ENCODE measurements around the gene S100A9.

S100A9 gene

DNA sequence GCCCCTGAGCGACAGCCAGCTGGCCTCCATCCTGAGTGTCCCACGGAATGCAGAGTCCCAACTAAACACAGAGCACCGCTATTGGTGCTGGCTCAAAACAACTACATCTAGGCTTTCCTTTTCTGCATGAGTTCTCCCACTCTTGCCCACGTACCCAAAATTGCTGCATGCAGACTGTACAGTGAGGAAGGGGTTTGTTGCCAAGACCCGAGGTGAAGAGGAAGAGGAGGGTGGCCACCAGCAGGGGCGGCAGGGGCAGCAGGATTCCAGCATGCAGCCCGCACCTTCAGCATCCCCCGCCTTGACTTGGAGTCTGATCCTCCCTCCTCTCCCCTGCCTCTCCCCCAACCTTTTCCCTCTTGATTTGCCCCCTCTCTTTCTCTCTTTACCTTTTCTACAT is 8.0 kb downstream of the S100A9 start:
- H3K4me2 ChIP-seq (ENCODE audit: low read length) = no peak overlapping the region
- no peak for TF ChIP-seq EZH2phosphoT487 (IDR thresholded peaks at IDR 0.05; ENCODE audit: borderline replicate concordance, low read length)
- TF ChIP-seq, protein P1, sequence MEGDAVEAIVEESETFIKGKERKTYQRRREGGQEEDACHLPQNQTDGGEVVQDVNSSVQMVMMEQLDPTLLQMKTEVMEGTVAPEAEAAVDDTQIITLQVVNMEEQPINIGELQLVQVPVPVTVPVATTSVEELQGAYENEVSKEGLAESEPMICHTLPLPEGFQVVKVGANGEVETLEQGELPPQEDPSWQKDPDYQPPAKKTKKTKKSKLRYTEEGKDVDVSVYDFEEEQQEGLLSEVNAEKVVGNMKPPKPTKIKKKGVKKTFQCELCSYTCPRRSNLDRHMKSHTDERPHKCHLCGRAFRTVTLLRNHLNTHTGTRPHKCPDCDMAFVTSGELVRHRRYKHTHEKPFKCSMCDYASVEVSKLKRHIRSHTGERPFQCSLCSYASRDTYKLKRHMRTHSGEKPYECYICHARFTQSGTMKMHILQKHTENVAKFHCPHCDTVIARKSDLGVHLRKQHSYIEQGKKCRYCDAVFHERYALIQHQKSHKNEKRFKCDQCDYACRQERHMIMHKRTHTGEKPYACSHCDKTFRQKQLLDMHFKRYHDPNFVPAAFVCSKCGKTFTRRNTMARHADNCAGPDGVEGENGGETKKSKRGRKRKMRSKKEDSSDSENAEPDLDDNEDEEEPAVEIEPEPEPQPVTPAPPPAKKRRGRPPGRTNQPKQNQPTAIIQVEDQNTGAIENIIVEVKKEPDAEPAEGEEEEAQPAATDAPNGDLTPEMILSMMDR (IDR thresholded peaks at IDR 0.05; ENCODE audit: low read depth, low read length, poor library complexity, severe bottlenecking) = no peak

DNA sequence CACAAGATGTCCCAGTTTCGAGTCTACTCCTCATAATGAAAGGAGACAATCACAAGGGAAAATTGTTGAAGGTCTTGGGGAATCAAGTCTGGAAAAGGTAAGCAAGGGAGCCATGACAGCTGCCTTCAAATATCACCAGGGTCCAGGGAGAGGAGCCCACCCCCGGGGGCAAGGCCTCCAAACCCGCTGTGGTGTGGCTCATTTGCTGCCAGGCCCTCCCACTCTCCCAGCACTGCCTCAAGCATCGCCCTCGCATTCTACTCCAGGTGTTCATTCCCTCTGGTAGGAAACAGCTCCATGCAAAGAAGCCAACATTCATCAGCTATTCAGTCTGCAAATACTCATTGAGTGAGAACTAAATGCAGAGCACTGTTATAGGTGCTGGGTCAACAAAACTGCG is 8.6 kb downstream of the S100A9 start:
- no peaks in the 10 kb centered on the region for H3K4me1 ChIP-seq (ENCODE audit: control insufficient read depth, low read length)
- H3K4me2 ChIP-seq (ENCODE audit: low read length) = no peak overlapping the region
- H4K20me1 ChIP-seq (ENCODE audit: control insufficient read depth, insufficient read depth, low read depth, low read length) = no peaks in the 10 kb centered on the region; the same call in 1 of the 2 replicates
- no peak overlapping the region for H3K4me3 ChIP-seq (ENCODE audit: low read length)
- H3K27me3 ChIP-seq (ENCODE audit: control insufficient read depth, low read length) = peaks cover 11% of the 10 kb centered on the region
- no peaks in the 10 kb centered on the region for H3K36me3 ChIP-seq (ENCODE audit: control insufficient read depth, low read length)
- H3K9me3 ChIP-seq (ENCODE audit: control insufficient read depth, insufficient read depth, low read length) = no peaks in the 10 kb centered on the region
- no peaks in the 10 kb centered on the region for H3K79me2 ChIP-seq (ENCODE audit: control insufficient read depth, low read length)
- H3F3A ChIP-seq (ENCODE audit: control insufficient read depth, insufficient read depth) = no peaks in the 10 kb centered on the region
- H3K9me2 ChIP-seq (replicated peaks; ENCODE audit: control insufficient read depth, low read length) = no peaks in the 10 kb centered on the region
- H3K27ac ChIP-seq (ENCODE audit: low read depth, low read length) = no peak overlapping the region
- TF ChIP-seq, protein P1 (IDR thresholded peaks at IDR 0.05; ENCODE audit: low read depth, low read length, poor library complexity, severe bottlenecking) = no peak
- TF ChIP-seq EZH2phosphoT487 (IDR thresholded peaks at IDR 0.05; ENCODE audit: borderline replicate concordance, low read length) = no peak

More for the DNA sequence above, 8.0 kb downstream of the S100A9 start:
- Histone ChIP-seq H3F3A (ENCODE audit: control insufficient read depth, insufficient read depth) (no peaks in the 10 kb centered on the region), H3K9me2 (replicated peaks; ENCODE audit: control insufficient read depth, low read length) (no peaks in the 10 kb centered on the region), H3K27me3 (ENCODE audit: control insufficient read depth, low read length) (peaks cover 11% of the 10 kb centered on the region), H3K4me1 (ENCODE audit: control insufficient read depth, low read length) (no peaks in the 10 kb centered on the region), H3K4me3 (ENCODE audit: low read length) (no peak overlapping the region), H4K20me1 (ENCODE audit: control insufficient read depth, insufficient read depth, low read depth, low read length) (no peaks in the 10 kb centered on the region; the same call in 1 of the 2 replicates), H3K79me2 (ENCODE audit: control insufficient read depth, low read length) (no peaks in the 10 kb centered on the region), H3K9me3 (ENCODE audit: control insufficient read depth, insufficient read depth, low read length) (no peaks in the 10 kb centered on the region), H3K27ac (ENCODE audit: low read depth, low read length) (no peak overlapping the region), H3K36me3 (ENCODE audit: control insufficient read depth, low read length) (no peaks in the 10 kb centered on the region)

DNA sequence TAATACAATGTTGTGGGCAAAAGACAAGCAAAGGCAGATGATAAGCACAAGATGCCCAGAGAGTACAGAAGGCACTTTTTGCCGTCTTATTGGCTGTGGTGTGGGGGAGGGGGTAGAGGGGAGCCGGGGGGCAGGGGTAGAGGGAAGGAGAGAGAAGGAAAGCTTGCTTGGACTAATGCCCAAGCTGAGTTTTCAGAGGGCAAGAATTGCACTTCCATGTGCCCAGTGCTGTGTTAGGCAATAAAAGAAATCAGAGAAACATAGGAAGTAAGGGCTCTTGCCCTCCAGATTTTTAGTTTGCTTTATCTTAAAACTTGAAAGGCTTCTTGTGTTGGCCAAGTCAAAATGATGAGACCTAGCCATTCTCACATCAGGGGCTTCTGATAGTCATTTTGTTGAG is 9.4 kb downstream of the S100A9 start:
- no peaks in the 10 kb centered on the region for H3K36me3 ChIP-seq (ENCODE audit: control insufficient read depth, low read length)
- no peaks in the 10 kb centered on the region for H3K4me1 ChIP-seq (ENCODE audit: control insufficient read depth, low read length)
- H3F3A ChIP-seq (ENCODE audit: control insufficient read depth, insufficient read depth) = no peaks in the 10 kb centered on the region
- no peak overlapping the region for H3K4me3 ChIP-seq (ENCODE audit: low read length)
- TF ChIP-seq, protein P1 (IDR thresholded peaks at IDR 0.05; ENCODE audit: low read depth, low read length, poor library complexity, severe bottlenecking) = no peak
- TF ChIP-seq EZH2phosphoT487 (IDR thresholded peaks at IDR 0.05; ENCODE audit: borderline replicate concordance, low read length) = no peak
- H4K20me1 ChIP-seq (ENCODE audit: control insufficient read depth, insufficient read depth, low read depth, low read length) = no peaks in the 10 kb centered on the region; the same call in 1 of the 2 replicates
- H3K4me2 ChIP-seq (ENCODE audit: low read length) = no peak overlapping the region
- peaks cover 11% of the 10 kb centered on the region for H3K27me3 ChIP-seq (ENCODE audit: control insufficient read depth, low read length)
- H3K9me2 ChIP-seq (replicated peaks; ENCODE audit: control insufficient read depth, low read length) = no peaks in the 10 kb centered on the region
- H3K79me2 ChIP-seq (ENCODE audit: control insufficient read depth, low read length) = no peaks in the 10 kb centered on the region
- no peaks in the 10 kb centered on the region for H3K9me3 ChIP-seq (ENCODE audit: control insufficient read depth, insufficient read depth, low read length)
- no peak overlapping the region for H3K27ac ChIP-seq (ENCODE audit: low read depth, low read length)

All from DOHH2 (cell line).